HL-60 (cell line): ENCODE measurements around the gene FTO.

ENCODE experiments used
- DNase-seq, 2 experiments: peaks; one replicate each; pipeline ENCODE4 v3.0.0-alpha.2; 2010 to 2020; ENCODE audit warnings: low read depth in 1 of 2, low spot score in 1 of 2
- H3K27ac ChIP-seq: fragments of 250-450 bp; sonication (Bioruptor Pico); replicated peaks from 2 replicates; pipeline ENCODE4 v1.5.1; 2020; ENCODE audit warnings: mild to moderate bottlenecking, moderate library complexity
- H3K27me3 ChIP-seq: fragments of 250-450 bp; sonication (Bioruptor Pico); 2 replicates; pipeline ENCODE4 v1.5.1; 2021; ENCODE audit warnings: mild to moderate bottlenecking, moderate library complexity; ENCODE audit not compliant: insufficient read depth, poor library complexity, severe bottlenecking
- H3K4me3 ChIP-seq: replicated peaks from 2 replicates; pipeline ENCODE4 v1.5.1; 2011; ENCODE audit warnings: mild to moderate bottlenecking, control low read depth, low read length; ENCODE audit not compliant: insufficient read depth
- CTCF ChIP-seq: IDR thresholded peaks from one replicate; pipeline ENCODE4 v1.5.1; 2011; ENCODE audit warnings: low read length, control low read depth, inconsistent platforms; ENCODE audit not compliant: insufficient read depth
- GABPA ChIP-seq: IDR thresholded peaks from 2 replicates; pipeline ENCODE4 v1.6.1; 2012; ENCODE audit warnings: low read depth
- POLR2AphosphoS5 ChIP-seq: IDR thresholded peaks from 2 replicates; pipeline ENCODE4 v1.6.1; 2012; ENCODE audit warnings: low read depth
- REST ChIP-seq: IDR thresholded peaks from 2 replicates; pipeline ENCODE4 v1.6.1; 2012; ENCODE audit warnings: low read depth; ENCODE audit not compliant: insufficient replicate concordance
- SPI1 ChIP-seq: IDR thresholded peaks from 2 replicates; pipeline ENCODE4 v1.6.1; 2012; ENCODE audit warnings: low read depth, mild to moderate bottlenecking, borderline replicate concordance

The FTO gene

GRCh38 chr16:53933407-53933806, 229.5 kb downstream of the FTO start:
- Histone ChIP-seq H3K27me3 (no peaks in the 10 kb centered on the region), H3K4me3 (no peak overlapping the region), H3K27ac (no peak overlapping the region)
- TF ChIP-seq SPI1 (no peak), REST (no peak), CTCF (no peak), GABPA (no peak)
- DNase-seq = no peak

GRCh38 chr16:53936052-53936451, 232.1 kb downstream of the FTO start:
- H3K27ac ChIP-seq = no peak overlapping the region
- no peaks in the 10 kb centered on the region for H3K27me3 ChIP-seq
- TF ChIP-seq POLR2AphosphoS5 (no peak), REST (no peak), CTCF (no peak), GABPA (no peak), SPI1 (no peak)
- H3K4me3 ChIP-seq = no peak overlapping the region
- no peak for DNase-seq

- no peak for TF ChIP-seq POLR2AphosphoS5
- TF ChIP-seq GABPA = no peak
- no peak for TF ChIP-seq REST
- no peak for TF ChIP-seq CTCF
- Histone ChIP-seq H3K4me3 (no peak overlapping the region), H3K27ac (no peak overlapping the region), H3K27me3 (no peaks in the 10 kb centered on the region)
- DNase-seq = no peak
Measured at GRCh38 chr16:53936529-53936928, 232.6 kb downstream of the FTO start.
